HG02943 (cell line): Measurements from ENCODE around the gene RIMKLA.

Source experiments
- ATAC-seq: cut with Tn5 transposase; IDR thresholded peaks from one replicate; pipeline ENCODE4 v1.9.1; 2021; ENCODE audit warnings: mild to moderate bottlenecking, low read depth, moderate library complexity; ENCODE audit not compliant: unreplicated experiment

RIMKLA gene

DNA sequence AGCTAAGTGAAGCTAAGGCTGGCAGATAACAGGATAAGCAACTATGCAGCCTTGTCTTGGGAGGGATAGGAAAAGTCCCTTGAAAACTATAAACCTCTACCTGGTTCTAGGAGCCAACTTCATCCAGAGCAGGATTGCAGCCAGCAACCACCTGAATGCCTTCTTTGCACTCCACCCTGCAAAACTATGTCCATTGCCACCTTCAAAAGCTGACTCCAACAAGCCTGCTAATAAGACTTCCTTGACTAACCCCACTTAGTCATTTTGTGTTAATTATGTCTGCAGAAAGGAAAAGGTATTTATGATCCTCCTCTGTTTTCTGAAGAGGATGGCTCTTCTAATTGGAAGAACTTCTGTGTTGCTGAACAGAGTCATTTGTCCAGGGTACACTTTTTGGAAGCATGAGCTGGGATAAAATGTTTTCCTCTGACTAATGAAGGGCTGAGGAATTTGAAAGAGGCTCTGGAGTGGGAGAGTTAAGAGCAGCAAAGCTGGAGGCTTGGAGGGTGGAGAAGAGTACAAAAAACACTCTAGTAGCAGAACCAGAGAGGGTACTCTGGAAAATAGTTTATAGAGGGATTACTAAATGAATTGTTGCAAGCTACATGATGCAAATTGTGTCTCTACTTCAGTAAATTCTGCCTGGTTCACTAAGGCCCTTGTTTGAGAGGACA lies 9.6 kb upstream of the RIMKLA start:
- no peak for ATAC-seq

DNA sequence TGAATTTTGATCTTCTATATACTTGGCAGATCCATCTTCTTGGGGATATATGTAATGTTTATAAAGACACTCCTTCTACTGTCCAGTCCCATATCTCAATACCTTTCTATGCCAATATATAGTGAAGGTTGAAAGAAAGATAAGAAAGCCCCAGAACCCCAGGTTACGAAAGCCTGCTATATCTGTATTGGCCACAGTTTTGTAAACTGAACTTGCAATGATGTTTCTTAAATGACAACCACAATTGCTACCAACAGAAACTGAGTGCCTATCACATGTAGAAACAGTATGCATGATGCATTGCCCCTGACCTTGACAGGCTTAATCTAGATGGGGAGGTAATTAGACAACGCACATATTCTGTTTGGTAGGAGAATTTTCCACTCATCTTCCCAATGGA lies 7.8 kb upstream of the RIMKLA start:
- no peak for ATAC-seq

DNA sequence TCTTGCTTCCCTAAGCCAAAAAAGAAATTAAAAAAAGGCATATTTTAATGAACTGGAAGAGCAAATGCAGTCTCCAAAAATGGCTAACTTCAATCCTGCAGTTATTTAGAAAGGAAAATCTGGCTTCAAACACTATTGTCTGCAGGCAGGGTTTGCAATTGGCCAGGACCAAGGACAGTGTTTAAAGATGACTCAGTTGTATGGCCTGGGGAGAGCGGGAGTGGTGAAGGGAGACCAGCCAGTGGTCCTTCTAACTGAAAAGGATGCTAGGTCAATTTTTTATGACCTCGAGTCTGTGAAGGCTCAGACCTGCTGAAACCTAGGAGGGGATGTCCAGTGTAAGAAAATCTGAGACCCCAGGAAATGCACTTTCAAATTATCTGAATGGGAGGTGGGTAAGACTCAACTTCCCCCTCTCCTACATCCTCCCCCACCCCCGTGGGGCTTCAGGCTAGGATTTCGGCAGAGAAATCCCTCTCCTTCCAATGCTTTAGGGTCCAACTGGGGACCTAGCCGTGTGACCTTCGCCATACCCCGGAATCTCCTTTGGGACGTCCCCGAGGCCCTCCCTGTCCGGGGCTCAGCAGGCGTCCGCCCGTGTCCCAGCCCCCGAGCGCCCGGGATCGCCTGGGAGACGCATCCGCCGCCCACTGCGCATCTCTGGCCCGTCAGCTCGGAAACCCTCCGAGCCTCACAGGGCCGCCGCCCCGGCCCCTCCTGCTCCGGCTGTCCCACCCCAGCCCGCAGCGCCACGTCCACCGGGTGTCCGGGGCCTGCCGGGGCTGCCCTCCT lies 602 bp upstream of the RIMKLA start:
- peak; percentile 38 for ATAC-seq

DNA sequence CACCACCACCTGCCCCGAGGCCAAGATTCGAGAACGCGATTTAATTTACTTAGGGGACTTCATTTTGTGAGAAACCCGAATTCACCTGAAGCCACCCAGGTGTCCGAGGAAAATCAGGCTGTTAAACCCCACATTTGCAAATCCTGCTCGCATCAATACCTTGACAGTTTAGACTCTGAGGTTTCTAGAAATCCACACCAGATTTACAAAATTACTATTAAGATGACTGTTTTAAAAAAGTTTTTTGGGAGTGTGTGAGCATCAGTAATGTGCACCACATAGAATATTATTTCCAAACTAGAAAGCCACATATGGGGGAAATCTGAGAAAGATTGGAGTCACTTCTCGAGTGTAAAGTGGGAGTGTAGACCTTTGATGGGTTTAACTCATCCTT lies 685 bp downstream of the RIMKLA start:
- ATAC-seq = no peak

DNA sequence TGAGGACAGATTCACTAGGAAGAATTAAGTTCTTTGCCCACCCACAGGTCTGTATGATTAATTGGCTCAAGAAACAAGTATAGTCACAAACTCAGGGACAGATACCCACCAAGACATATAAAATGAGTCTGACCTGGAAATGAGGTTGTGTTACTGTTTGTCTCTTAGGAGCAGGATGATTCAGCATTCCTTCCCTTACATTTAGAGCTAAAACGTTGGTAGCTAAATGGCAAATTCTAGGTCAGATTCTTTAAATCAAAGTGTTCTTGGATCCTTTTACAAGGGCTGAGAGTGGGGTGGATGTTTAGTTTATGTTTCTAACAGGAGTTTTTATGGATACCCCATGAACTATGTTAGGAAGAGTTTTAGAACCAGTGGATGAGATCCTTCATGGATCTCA lies 4.7 kb downstream of the RIMKLA start:
- no peak for ATAC-seq

DNA sequence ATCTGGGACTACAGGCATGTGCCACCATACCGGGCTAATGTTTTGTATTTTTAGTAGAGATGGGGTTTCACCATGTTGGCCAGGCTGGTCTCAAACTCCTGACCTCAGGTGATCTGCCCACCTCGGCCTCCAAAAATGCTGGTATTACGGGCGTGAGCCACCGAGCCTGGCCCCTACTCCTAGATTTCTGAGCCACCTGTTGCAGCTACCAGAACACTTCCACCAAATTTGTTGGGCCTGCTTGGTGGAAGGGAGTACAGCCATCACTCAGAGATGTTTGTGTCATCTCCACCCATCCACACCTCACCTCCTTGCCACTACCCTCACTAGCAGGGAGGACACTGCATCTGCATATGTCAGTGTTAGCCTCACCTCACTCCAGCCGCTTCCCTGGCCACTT lies 5.5 kb downstream of the RIMKLA start:
- no peak for ATAC-seq

DNA sequence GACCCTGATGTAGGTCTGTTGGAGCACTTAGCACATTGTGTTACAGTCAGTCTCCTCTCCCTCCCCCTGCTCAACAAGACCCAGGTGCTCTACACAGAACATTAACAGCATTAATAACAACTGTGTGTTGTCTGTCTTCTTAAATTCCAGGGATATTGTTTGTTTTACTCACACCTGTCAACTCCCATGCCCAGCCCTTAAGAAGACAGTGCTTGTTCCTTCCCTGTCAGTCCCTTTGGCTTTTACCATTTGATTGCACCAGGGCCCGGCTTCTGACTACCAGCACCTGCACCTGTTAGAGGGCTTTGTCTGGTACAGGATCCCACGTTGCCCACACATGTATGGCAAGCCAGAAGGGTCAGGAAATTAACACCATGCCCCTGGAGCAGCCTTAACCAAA lies 11.7 kb downstream of the RIMKLA start:
- ATAC-seq = no peak

DNA sequence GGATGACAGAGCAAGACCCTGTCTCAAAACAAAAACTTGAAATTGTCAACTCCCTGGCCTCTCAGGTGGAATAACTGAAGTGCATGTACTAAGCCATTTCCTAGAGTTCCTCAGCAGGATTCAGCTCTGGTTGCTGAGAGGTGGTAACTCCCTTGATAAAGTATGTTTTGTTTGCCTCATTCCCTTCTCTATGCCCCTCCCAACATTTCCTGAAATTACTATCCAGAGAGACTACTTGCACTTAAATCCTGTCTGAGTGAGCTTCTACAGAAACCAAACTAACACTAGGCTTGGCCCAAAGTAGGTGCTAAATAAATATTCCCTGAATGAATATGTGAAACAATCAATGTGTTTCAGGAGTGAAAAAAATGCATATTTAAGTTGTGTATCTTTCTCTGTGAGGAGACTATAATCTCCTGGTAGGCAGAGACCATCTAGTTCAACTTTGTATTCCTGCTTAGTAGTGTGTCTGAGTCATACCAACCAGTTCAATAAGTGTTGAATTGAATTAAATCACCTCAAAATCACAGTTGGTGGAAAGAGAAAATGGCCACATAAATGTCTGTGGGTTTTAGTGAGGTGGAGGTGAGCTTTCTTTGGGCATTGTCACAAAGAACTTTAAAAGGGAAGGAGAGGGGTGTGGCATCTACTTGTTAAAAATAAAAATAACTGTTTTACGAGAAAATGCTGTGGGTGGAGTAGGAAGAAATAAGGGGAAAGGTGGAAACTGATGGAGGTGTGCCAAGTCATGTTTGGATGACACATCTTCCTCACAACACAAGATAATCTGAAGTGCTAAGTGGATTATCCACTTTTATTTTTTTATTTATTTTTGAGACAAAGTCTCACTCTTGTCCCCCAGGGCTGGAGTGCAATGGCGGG lies 12.6 kb downstream of the RIMKLA start:
- no peak for ATAC-seq

DNA sequence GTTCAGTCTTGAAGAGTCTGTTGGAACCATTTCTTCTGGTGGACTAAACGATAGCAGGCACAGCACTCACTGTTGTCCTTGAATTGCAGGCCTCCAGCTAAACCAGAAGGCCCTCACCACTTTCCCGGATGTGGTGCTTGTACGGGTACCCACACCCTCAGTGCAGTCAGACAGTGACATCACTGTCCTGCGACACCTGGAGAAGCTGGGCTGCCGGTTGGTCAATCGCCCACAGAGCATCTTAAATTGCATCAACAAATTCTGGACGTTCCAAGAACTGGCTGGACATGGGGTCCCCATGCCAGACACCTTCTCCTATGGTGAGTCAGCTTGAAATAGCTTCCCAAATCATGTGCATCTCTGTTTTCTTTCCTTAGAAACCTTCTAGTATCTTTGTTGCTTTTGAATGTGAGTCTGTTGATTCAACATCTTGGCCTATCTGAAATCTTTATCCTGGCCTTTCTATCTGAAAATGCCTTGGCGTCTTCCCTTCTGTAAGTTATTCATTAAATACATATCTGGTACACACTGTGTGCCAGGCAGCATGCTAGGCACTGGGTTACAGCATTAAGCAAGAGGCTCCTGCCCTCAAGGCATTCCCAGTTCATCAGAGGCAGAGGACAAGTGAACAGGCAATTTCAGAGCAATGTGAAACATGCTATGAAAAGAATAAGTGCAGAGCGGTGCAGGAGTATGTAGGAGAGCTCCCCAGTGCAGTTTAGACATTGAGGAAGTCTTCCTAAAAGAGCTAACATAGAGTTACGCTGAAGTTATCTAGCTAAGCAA lies 18.9 kb downstream of the RIMKLA start:
- ATAC-seq = no peak

DNA sequence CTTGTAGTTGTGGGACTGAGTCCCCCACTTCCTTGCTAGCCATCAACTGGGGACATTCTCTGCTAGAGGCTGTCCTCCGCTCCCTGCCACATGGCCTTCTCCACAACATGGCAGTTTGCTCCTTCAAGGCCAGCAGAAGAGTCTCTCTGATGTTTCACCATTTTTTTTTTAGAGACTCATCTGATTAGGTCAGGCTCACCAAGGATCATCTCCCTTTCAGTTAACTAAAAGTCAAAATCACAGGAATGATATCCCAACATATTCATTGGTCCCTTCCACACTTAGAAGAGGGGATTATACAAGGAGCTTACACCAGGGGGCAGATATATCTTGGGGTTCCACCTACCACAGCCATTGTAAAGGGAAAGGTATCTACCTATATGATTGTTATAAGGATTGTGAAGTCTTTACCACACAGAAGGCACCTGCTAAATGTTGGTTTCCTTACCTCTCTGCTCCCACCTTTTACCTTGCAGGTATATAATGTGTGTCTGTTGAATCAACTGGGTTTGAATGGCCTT lies 23.3 kb downstream of the RIMKLA start:
- ATAC-seq = no peak

DNA sequence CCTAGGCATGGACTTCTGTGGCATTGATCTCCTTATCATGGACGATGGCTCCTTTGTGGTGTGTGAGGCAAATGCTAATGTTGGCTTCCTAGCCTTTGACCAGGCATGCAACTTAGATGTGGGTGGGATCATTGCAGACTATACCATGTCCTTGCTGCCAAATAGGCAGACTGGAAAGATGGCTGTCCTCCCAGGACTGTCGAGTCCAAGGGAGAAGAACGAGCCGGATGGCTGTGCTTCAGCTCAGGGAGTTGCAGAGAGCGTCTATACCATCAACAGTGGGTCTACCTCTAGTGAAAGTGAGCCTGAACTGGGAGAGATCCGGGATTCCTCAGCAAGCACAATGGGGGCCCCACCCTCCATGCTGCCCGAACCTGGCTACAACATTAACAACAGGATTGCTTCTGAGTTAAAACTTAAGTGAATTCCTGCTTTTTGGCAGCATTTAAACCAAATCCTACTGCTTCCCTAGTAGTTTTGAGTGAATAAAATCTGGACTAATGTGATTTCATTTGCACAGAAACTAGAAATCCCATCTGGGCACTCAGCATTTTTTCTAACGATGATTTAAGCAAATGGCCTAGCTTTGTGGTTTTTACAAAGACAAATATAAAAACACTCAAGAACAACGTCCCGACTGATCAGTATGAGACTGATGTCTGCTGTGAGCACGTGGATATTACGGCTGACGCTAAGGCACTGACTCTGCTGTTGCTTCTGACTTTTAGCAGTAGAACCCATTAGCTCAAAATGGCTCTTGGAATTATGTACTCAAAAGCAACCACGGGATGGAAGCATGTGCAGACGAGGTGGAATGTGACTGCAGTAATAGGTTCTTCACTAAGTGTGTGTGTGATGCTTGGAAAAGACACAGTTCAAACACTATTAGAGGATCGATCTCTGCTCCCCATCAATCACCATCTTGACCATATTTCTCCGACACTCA lies 34.2 kb downstream of the RIMKLA start:
- ATAC-seq = no peak

DNA sequence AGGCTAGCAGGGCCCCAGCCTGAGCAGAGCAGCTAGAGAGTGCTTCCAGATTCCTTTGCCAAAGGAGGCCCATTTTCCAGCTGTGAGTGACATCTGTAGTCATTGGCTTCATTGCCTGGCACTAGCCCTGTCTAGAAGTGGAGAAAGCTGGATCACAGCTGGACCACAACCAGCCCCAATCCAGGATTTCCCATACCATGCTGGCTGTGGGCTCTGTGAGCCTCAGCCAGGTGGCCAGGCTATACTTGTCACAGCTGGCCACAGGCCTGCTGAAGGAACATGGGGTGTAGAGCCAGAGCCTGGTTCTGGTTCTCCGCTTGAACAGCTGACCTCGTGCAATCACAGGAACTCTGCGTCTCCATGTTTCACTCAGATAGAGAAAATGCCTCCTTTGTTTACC lies 36.6 kb downstream of the RIMKLA start:
- no peak for ATAC-seq

DNA sequence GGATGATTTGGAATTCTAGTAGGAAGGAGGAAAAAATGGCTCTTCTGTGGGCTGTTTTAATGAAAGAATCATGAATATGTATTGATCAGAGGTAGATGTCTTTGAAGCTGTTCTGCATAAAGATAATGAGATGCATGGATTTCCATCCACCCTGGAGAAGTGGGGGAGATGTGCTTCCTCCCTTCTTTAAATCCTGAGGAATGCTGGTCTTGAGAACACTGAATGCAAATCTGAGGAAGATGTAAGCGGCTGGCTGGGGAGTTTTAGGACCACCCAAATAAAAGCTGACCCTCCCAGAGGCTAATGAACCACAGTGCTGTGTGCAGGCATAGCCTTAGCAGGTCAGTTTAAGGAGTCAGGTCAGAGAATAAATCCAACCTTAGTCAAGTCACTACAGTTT lies 37.9 kb downstream of the RIMKLA start:
- no peak for ATAC-seq

DNA sequence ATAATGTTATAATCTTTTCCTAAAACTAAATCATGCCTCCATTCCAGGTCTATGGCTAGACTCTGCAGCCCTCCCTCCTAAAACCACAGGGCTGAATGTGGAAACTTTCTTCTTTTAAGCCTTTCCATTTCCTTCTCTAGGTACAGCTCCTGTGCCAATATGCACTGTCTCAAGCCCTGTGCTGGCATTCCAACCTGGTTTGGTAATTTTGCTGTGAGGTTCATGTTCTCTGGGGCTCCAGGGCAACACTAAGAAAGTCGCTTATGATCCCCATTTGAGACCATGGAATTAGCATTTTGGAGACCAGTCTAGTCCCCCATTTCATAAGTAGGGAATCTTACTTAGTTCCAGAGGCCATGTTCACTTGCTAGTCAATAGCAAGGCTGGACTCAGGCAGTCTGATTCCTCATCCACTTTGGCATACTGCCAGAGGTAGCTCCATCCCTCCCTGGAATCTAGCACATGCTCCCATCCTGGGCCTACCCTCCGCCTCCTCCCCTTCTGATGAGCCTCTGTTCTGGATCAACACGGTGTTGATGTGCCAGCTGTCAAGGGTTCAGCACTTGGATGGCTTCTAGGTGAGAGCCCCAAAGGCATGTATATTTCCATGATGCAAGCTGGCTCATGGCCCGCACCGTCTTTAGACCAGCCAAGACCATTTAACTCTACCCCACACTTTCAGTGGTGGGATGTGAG lies 38.7 kb downstream of the RIMKLA start:
- ATAC-seq = no peak

DNA sequence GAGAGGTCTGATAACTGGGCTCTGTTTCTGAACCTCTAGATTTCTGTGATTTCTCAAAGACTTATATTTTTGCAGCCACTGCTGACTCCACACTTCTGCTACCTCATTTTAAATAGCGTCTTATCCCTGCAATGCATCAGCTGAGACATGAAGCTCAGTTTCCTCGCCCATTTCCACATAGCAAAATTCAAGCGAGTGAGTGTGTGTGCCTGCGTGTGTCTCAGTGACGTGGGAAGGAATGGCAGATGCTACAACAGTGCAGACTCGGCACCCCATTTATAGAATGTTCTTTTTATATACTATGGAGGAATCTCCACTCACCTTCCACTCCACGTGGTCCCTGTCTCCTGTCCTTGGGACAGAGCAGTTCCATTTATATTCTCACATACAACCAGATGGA lies 39.5 kb downstream of the RIMKLA start:
- ATAC-seq = no peak

DNA sequence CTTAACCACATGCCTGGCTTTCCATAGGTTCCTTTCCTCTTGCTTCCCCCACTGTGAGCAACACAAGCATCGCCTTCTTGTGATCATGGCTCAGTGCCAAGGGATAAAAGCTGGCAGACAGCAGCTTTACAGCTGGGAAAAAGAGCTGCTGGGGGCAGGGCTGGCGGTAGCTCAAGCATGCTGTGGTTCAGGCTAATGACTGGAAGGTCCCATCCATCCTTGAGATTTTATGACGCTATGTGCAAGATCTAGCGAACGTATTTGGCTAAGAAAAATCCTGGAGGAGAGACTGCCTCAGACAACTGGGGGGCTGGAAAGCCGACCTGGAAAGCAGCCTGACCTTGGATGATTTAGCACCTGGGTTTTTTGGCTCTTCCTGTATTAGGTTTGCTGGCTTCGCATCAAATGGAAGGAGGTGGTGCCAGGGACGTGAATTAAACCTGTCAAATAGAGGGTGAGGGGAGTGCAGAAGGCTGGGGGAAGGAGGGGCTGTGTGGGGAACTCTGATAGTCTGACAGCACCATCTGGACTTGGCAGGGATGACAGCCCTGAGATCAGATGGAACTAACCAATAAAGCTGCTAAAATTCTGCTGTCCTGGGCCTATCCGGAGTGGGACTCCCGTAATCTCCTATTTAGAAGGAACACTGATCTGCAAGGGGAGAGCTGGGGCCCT lies 40.5 kb downstream of the RIMKLA start:
- no peak for ATAC-seq

DNA sequence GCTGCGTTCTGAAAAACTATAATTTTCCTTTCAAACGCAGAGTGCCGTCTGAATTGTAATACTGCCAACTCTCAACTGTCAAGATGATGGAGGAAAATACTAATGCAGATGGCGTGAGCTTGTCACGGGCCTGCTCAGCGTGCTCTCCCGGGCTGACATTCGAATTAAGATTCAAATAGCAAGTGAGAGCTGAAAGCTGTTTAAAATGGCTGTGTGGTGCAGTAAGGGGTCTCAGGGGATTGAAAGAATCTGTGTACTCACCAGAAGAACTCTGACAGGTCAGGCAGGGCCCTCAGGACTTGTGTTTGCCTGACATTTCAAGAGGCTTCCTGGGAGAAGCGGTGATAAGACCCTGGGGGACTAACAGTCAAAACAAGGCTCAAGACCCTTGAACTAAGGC lies 42.1 kb downstream of the RIMKLA start:
- ATAC-seq = no peak

DNA sequence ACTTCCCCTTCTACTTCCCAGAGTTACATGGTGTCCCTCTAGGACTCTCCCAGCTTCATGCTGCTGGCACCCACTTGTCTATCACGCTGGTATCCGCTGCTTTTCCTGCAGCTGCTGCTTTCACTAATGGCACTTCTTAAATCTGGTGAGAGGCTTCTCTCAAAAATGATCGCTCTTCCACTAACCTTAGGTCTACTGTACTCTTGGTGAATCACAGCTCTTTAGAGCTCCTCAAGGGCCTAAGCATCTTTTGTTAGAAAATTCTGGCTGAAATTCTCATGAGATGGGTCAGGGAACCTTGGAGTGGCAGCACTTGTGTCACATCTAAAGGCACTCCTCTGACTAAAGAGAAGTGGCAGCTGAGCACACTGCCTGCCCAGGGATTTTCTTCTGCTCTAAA lies 43.1 kb downstream of the RIMKLA start:
- no peak for ATAC-seq
